HG02852 (cell line): Measurements from ENCODE around the gene PCGF2.

Source experiments
- ATAC-seq: cut with Tn5 transposase; IDR thresholded peaks from one replicate; pipeline ENCODE4 v1.9.1; 2021; ENCODE audit warnings: mild to moderate bottlenecking, moderate library complexity; ENCODE audit not compliant: unreplicated experiment

The PCGF2 gene

DNA sequence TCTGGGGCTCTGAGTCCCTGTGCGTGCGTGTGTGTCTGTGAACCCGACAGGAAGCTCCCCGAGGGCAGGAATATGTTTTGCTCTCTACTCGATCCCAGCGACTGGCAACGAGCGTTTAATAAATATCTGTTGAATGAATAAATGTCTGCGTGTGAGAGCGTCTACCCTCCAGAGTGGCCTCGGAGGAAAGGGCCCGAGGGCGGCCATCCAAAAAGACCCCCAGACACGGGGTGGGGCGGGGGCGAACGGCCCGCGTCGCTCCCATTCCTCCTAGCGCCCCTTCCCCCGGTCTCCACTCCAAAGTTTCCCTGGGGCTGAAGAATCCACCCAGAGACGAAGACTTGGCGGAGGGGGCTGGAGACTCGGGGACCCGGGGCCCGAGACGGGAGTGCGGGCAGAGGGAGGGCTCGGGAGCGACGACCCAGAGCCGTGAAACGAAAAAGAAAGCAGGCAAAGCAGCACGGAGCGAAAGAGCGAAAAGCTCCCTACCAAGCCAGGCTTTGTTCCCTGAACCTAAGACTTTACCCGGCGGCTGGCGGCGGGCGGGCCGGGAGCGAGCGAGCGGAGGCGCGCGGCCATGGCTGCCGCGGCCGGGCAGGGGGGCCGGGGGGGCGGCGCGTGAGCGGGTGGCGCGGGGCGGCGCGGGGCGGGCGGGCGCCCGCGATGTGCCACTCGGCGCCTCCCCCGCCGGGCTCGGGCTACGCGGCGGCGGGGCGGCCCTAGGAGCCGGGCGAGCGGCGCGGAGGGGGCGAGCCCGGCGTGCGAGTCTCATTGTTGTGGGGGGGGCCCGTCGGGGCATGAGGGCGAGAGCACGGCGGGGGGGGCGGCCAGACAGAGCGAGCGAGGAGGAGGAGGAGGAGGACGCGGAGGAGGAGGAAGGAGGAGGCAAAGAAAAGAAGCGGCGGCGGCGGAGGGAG lies 43.3 kb downstream of the PCGF2 start, which contains the start of gene MLLT6:
TSS of gene MLLT6 (plus strand) at position 668 of the 917 bp plus-strand sequence. CDS start 360 bp downstream, outside the sequence.
- ATAC-seq: no peak

GRCh38 chr17:38703742-38704605 lies 44.2 kb downstream of the PCGF2 start:
- no peak for ATAC-seq

GRCh38 chr17:38702916-38703741 lies 45.0 kb downstream of the PCGF2 start:
- no peak for ATAC-seq

- no peak for ATAC-seq
Measured at GRCh38 chr17:38702166-38702915, 45.8 kb downstream of the PCGF2 start.

DNA sequence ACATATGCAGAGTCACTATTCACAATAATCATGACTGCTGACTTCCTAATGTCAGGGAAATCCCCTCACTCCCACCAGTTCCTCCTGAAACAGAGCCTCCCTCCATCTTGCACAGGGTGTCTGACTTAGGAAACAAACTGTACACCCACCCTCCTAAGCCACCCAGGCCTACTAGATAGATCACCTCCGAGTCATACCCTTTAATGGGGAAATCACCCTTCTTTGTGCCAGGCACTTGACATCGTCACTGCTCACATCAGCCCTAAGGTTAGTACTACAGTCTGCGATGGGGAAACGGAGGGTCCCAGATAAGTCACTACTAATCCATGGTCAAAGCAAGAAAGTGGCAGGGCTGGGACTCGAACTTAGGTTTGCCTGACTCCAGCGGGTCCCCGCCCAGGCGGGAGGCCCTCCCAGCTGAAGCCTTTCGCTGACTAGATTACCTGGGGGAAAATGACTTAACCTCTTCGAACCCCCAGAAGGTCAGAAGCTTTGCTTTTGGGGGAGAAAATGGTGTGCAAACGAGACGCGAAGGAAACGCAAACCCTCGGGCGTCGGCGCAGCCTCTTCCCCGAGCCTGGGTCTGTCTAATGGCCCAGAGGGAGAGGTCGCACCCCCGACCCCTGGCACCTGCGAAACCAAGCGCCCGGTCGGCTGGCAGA lies 46.5 kb downstream of the PCGF2 start:
- ATAC-seq: no peak

GRCh38 chr17:38698760-38699159 lies 49.4 kb downstream of the PCGF2 start:
- ATAC-seq: no peak

GRCh38 chr17:38697061-38697820 lies 50.9 kb downstream of the PCGF2 start:
- ATAC-seq: no peak

DNA sequence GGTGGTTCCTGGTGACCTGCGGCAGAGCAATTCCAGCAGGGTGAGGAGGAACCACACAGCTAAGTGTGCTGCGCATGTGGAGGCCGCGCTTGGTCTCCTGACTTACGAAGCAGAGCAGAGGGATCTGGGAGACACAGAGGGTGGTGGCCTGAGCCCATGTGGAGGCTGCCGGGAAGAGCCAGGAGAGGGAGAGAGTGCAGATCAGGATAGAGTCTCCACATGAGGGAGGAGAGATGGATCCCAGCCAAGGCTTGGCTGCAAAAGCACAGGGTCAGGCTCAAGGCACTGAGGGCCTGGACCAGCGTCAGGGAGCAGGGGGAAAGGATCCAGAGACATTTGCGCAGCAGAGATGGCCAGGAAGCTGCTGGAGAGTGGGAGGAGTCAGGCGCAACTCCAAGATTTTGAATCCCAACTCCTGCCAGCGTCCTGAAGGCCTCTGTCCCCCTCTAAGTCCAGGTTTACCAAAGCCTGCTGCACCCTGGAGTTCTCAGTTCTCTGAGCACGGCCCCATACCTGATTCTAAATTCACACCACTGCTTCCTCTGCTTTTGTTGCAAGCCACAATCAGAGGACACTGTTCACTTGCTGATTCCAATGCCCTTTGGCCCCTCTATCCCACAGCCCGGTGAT lies 54.3 kb downstream of the PCGF2 start:
- ATAC-seq: no peak

- no peak for ATAC-seq
Measured at GRCh38 chr17:38691154-38691553, 57.0 kb downstream of the PCGF2 start.

GRCh38 chr17:38690386-38690785 lies 57.8 kb downstream of the PCGF2 start:
- ATAC-seq: no peak

DNA sequence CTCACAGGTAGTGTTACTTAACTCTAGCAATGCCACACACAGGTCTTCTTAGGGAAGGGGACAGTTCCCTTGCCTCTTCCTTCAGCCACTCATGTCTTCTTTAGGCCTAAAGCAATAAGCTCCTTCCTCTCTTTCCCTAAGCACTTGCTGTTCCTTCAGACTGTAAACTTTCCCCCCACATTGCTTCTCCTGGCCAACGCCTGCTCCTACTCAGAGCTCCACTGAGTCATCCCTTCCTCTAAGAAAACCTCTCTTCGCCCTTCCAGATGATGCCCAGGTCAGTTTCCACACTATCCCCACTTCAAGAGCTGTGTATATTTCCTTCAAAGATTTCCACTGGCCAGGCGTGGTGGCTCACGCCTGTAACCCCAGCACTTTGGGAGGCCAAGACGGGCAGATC lies 60.9 kb downstream of the PCGF2 start:
- no peak for ATAC-seq

GRCh38 chr17:38685491-38685890 lies 62.6 kb downstream of the PCGF2 start:
- ATAC-seq: no peak
